DOHH2 (cell line): ENCODE measurements around the gene FNBP1L.

Experiments
- EZH2phosphoT487 ChIP-seq: fragments of 200-600 bp; sonication (generic); IDR thresholded peaks from 2 replicates; pipeline ENCODE4 v1.6.1; 2017; ENCODE audit warnings: borderline replicate concordance, mild to moderate bottlenecking, antibody characterized with exemption, low read length, moderate library complexity, mixed read lengths
- TF ChIP-seq, protein P1 (sequence below): fragments of 200-600 bp; sonication (generic); IDR thresholded peaks from one replicate; pipeline ENCODE4 v1.5.1; 2014; ENCODE audit warnings: antibody characterized with exemption, mild to moderate bottlenecking, low read depth, low read length; ENCODE audit not compliant: poor library complexity, severe bottlenecking

DNA sequence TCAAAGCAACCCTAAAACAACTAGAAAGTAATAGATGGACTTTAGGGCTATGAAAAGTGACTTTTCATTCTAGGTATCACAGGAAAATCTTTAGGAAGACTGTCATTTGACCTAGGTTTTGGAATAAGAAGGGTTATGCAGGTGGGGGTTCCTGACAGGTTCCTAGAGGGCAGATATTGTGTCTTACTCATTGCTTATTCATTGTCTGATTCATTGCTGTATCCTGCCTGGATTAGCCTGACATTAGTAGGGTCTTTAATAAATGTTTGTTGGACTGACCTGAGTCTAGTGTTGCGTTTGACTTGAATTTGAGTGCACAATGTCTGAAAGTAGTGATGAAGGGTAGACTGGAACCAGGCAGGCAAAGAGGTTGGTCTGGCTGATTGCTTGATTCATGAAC is 6.0 kb downstream of the FNBP1L start:
- TF ChIP-seq, protein P1, sequence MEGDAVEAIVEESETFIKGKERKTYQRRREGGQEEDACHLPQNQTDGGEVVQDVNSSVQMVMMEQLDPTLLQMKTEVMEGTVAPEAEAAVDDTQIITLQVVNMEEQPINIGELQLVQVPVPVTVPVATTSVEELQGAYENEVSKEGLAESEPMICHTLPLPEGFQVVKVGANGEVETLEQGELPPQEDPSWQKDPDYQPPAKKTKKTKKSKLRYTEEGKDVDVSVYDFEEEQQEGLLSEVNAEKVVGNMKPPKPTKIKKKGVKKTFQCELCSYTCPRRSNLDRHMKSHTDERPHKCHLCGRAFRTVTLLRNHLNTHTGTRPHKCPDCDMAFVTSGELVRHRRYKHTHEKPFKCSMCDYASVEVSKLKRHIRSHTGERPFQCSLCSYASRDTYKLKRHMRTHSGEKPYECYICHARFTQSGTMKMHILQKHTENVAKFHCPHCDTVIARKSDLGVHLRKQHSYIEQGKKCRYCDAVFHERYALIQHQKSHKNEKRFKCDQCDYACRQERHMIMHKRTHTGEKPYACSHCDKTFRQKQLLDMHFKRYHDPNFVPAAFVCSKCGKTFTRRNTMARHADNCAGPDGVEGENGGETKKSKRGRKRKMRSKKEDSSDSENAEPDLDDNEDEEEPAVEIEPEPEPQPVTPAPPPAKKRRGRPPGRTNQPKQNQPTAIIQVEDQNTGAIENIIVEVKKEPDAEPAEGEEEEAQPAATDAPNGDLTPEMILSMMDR: no peak
- TF ChIP-seq EZH2phosphoT487: no peak
